ENCODE measurements around the gene BTBD7. TPM values are rescaled to one million over a fixed set of nuclear protein-coding genes. Genes with fewer than 3 reads are reported as not detected.

BTBD7 gene
- total and polyA plus RNA-seq, 2 of the 4 experiments (the other 2 are of a cell fraction): 11.9 to 30.5 TPM

DNA sequence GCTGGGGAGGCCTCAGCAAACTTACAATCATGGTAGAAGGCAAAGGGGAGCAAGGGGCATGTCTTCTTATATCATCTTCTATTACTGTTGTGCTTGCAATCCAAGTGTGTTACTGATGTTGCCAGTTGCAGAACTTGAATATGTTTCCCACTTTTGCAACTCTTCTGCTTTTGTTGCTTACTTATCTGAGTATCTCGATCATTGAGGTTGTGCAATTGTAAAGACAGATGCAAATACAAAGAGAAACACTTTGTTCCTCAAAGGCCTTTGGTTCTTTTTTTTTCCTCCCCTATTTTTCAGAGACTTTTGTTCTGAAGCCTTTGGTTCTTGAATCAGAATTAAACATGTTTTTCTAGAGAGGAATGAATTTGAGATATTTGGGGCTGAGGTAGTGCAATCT is 10.4 kb upstream of the BTBD7 start:
- Histone ChIP-seq H2BK20ac (ENCODE audit: low read depth, low read length) (no peak overlapping the region), H4K8ac (ENCODE audit: low read depth in 2 of 2, low read length in 2 of 2) (no peak overlapping the region), H3K4ac (ENCODE audit: low read depth, low read length) (no peak overlapping the region), H2BK5ac (ENCODE audit: low read depth, low read length, poor library complexity, severe bottlenecking) (no peak overlapping the region), H3K79me1 (ENCODE audit: low read depth in 1 of 2, low read length in 2 of 2) (no peaks in the 10 kb centered on the region), H3K9me3 (ENCODE audit: control insufficient read depth, insufficient read depth, low read length) (no peaks in the 10 kb centered on the region), H4K20me1 (ENCODE audit: insufficient read depth, low read length) (no peaks in the 10 kb centered on the region), H3K9ac (ENCODE audit: low read depth, low read length) (no peak overlapping the region), H4K91ac (ENCODE audit: insufficient read depth, low read depth, low read length) (no peak overlapping the region), H2BK120ac (ENCODE audit: low read depth, low read length) (no peak overlapping the region), H3K14ac (replicated peaks; ENCODE audit: low read depth, low read length) (no peak overlapping the region), H3K36me3 (ENCODE audit: control insufficient read depth, insufficient read depth, low read length) (no peaks in the 10 kb centered on the region), H3K18ac (ENCODE audit: low read depth, low read length) (no peak overlapping the region), H3K9me1 (ENCODE audit: insufficient read depth, low read length) (no peaks in the 10 kb centered on the region), H2AFZ (replicated peaks; ENCODE audit: low read length, poor library complexity) (no peak overlapping the region), H3K27me3 (ENCODE audit: control insufficient read depth, insufficient read depth, low read length) (no peaks in the 10 kb centered on the region), H4K5ac (ENCODE audit: low read depth, low read length) (no peak overlapping the region), H2AK5ac (ENCODE audit: low read depth, low read length) (no peak overlapping the region), H3K4me3 (ENCODE audit: insufficient read depth, low read depth, low read length) (no peak overlapping the region), H3K4me1 (ENCODE audit: control insufficient read depth, insufficient read depth, low read length) (no peaks in the 10 kb centered on the region), H3K4me2 (ENCODE audit: low read depth, low read length) (no peak overlapping the region), H3K23ac (ENCODE audit: low read depth, low read length) (no peak overlapping the region), H2BK15ac (ENCODE audit: low read depth, low read length) (no peak overlapping the region), H2AK9ac (replicated peaks; ENCODE audit: low read depth, low read length, poor library complexity) (no peak overlapping the region), H3K56ac (ENCODE audit: extremely low read depth, insufficient read depth, low read length) (no peak overlapping the region), H3K27ac (ENCODE audit: insufficient read depth, low read length) (no peak overlapping the region)
- TF ChIP-seq MAZ (IDR thresholded peaks at IDR 0.05; ENCODE audit: borderline replicate concordance, low read depth, low read length): no peak
- no peak for TF ChIP-seq CEBPB (IDR thresholded peaks at IDR 0.05; ENCODE audit: low read depth, low read length)
- no peak for TF ChIP-seq RCOR1 (IDR thresholded peaks at IDR 0.05; ENCODE audit: insufficient replicate concordance, low read length)
- no peak for TF ChIP-seq MAFK (IDR thresholded peaks at IDR 0.05; ENCODE audit: low read depth, low read length)
- TF ChIP-seq CHD1 (IDR thresholded peaks at IDR 0.05; ENCODE audit: low read depth, low read length): no peak
- TF ChIP-seq MXI1 (IDR thresholded peaks at IDR 0.05; ENCODE audit: borderline replicate concordance, low read depth, low read length): no peak
- TF ChIP-seq SMC3 (IDR thresholded peaks at IDR 0.05; ENCODE audit: low read depth, low read length): no peak
- TF ChIP-seq RFX5 (IDR thresholded peaks at IDR 0.05; ENCODE audit: low read depth, low read length): no peak
- no peak for TF ChIP-seq POLR2A (IDR thresholded peaks at IDR 0.05; ENCODE audit: low read depth, low read length)
- TF ChIP-seq, protein P1, sequence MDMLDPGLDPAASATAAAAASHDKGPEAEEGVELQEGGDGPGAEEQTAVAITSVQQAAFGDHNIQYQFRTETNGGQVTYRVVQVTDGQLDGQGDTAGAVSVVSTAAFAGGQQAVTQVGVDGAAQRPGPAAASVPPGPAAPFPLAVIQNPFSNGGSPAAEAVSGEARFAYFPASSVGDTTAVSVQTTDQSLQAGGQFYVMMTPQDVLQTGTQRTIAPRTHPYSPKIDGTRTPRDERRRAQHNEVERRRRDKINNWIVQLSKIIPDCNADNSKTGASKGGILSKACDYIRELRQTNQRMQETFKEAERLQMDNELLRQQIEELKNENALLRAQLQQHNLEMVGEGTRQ (IDR thresholded peaks at IDR 0.05; ENCODE audit: low read depth, low read length): no peak
- TF ChIP-seq NFE2L2 (IDR thresholded peaks at IDR 0.05; ENCODE audit: low read depth, low read length): no peak
- TF ChIP-seq, protein P2, sequence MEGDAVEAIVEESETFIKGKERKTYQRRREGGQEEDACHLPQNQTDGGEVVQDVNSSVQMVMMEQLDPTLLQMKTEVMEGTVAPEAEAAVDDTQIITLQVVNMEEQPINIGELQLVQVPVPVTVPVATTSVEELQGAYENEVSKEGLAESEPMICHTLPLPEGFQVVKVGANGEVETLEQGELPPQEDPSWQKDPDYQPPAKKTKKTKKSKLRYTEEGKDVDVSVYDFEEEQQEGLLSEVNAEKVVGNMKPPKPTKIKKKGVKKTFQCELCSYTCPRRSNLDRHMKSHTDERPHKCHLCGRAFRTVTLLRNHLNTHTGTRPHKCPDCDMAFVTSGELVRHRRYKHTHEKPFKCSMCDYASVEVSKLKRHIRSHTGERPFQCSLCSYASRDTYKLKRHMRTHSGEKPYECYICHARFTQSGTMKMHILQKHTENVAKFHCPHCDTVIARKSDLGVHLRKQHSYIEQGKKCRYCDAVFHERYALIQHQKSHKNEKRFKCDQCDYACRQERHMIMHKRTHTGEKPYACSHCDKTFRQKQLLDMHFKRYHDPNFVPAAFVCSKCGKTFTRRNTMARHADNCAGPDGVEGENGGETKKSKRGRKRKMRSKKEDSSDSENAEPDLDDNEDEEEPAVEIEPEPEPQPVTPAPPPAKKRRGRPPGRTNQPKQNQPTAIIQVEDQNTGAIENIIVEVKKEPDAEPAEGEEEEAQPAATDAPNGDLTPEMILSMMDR (conservative IDR thresholded peaks at IDR 0.05; ENCODE audit: low read depth, low read length): no peak
- TF ChIP-seq FOS (IDR thresholded peaks at IDR 0.05; ENCODE audit: low read depth, low read length): no peak
- DNase-seq: no peak
- in situ Hi-C loops (cut with MboI; ENCODE audit: low sequenced_read_pairs) (no loop called here), dilution Hi-C loops (cut with HindIII; ENCODE audit: low sequenced_read_pairs, unreplicated experiment) (no loop called here), intact Hi-C loops (cut with micrococcal nuclease) (loop anchor here (10.0 kb wide), 1 partner anchor 112 kb away; no protein-coding TSS in a partner anchor)
- no CpG with 5 or more reads among the region's 1 CpG for WGBS, 2 experiments (ENCODE audit: extremely low coverage in 2 of 2, insufficient read length in 1 of 2)
- no peak for ATAC-seq (ENCODE audit: low read depth)
- ChIA-PET POLR2A (ENCODE audit: unreplicated experiment) (no interaction called here), CTCF (no interaction called here)
- BruUV-seq (replicated peaks): no TSS peak

All from IMR-90 (cell line).